Stimulated activated CD4-positive, alpha-beta T cell treated with anti-CD3 and anti-CD28 coated beads, Interleukin-1b, Interleukin-23, amount 100 ng/mL, for 1 hour (primary cell): Measurements from ENCODE around the gene VPS33A.
"Not testable (repeated sequence)": the region's sequence is repeated elsewhere in the genome, so short reads cannot be mapped to it uniquely, and the experiment has no call there.

Source experiments
- DNase-seq, 2 donors: peaks; one replicate each; pipeline ENCODE4 v3.0.0-alpha.2; 2020; ENCODE audit warnings: low read depth in 2 of 2

The VPS33A gene

DNA sequence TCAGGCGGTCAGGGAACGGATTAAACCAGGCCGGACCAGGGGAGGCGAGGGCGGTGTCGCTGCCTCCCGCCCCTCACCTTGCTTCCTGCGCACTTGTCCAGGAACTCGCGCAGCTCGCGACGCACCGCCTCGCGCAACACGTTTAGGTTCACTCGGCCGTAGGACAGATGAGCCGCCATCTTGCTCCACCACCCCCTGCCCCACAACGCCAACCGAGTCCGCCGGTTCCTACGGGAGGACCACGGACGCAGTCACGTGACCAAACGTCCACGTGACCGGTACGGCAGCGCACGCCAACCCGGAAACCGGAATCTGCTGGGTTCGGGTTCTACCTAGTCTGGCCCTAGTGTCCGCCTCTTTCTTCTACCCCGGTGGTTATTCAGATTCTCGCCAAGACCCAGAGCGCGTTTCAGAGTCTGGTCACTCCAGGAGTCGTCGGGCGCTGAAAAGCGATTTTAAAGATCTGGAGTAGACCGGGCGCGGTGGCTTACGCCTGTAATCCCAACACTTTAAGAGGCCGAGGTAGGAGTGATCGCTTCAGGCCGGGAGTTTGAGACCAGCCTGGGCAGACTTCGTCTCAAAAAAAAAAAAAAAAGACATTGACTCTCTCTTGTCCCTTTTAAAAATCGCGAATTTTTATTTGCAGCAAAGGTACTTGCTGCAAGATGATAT, at the start of gene VPS33A:
Gene VPS33A, minus strand, starts transcription at position 265 of the 672 bp plus-strand sequence. Its CDS starts 86 bp downstream, at position 179.
- peak; percentile 77 to 82 for DNase-seq

DNA sequence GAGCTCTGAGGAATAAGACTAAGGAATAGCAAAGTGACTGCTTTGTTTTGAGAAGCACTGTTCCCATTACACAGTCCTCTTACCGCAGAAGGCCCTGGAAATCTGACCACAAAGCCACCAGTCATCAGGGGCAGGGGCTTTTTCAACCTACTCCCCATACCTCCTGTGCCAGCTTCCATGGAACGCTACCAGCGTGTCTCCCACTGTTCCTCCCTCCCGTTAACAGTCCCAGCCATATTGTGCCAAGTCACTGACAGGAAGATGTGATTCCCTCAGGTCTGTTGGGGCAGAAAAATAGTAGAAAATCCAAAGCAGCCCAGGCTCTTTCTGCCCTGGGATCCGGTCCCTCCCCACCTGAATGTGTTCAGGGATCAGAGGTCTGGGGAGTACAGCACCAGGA, 46.6 kb upstream of the VPS33A start:
- no peak for DNase-seq

- DNase-seq: no peak
Measured at GRCh38 chr12:122311696-122312095, 45.4 kb upstream of the VPS33A start.

- DNase-seq: no peak
Measured at GRCh38 chr12:122310626-122311333, 44.5 kb upstream of the VPS33A start.

DNA sequence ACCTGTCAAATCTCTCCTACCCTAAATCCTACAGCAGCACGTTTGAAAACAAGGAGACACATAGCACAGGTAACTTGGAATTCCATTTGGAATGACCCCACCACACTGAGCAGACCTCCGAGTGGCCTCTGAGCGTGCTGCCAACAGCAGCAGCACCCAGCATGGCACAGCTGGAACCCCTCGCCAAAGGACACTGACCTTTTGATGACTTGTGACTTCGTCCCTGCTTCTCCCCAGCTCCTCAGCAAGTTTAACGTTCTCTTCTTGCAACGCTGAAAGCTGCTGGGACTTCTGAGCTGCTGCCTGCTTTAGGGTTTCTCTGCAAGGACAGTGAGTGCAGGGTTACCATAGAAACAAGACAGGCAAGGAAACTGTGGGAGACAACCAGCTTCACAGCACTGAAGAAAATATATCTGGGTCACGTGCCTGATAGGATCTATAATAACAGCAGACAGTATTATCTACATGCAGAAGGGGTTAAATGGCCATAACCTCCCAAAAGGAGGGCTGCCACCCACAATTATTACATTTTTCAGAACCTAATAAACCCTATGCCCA, 43.3 kb upstream of the VPS33A start:
- no peak for DNase-seq

DNA sequence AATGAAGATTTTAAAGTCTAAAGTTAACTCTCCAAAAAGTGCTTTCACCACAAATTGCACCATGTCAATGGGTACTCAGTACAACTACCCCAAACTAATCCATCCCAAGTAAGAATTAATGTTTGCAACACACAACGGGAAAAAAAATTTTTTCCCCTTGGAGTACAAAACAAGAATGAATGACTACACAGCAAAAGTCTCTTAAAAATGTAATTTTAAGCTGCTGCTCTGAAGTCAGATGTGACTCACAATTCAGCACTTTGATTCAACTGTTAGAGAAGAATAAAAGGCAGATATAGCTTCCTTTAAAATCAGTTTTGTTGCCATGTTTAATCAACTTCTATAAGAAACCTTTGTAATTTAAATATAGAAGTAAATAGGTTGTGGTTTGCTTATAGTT, 42.5 kb upstream of the VPS33A start:
- DNase-seq: no peak

DNA sequence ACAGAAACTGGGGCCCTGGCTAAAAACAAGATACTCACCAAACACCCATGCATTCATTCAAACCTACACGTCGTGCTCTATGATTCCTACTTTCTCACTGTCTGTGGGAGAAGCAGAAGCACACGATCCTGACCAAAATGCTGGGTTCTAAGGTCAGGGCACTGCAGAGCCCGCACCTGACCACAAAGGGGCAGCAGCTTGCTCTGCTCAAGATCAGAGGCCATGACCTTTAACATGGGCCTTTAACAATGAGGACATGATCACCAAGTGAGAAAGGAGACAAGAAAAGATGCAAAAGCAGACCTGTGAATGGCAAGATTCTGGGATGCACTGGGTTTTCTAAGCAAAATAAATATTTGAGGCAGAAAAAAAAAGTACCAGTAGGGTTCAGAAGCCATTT, 40.1 kb upstream of the VPS33A start:
- no peak for DNase-seq

GRCh38 chr12:122304924-122305323, 38.6 kb upstream of the VPS33A start:
- DNase-seq: no peak

DNA sequence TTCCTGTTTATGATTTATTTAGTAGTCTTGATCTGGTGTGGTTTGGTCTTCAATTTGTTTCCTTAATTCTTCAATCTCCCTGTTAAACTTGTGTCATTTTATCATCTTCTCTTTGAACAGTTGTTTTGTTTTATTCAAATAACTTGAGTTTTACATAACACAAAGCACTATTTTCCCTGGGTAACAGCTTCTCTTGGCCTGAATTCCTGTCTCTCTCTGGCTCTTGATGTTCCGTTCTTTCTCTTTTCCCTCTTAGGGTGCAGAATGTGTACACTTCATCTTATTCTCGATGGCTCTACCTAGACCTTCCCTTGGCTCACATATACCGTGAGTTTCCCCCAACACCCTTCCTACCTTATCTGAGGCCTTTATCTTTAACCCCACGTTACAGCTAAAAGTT, 36.8 kb upstream of the VPS33A start:
- no peak for DNase-seq

DNA sequence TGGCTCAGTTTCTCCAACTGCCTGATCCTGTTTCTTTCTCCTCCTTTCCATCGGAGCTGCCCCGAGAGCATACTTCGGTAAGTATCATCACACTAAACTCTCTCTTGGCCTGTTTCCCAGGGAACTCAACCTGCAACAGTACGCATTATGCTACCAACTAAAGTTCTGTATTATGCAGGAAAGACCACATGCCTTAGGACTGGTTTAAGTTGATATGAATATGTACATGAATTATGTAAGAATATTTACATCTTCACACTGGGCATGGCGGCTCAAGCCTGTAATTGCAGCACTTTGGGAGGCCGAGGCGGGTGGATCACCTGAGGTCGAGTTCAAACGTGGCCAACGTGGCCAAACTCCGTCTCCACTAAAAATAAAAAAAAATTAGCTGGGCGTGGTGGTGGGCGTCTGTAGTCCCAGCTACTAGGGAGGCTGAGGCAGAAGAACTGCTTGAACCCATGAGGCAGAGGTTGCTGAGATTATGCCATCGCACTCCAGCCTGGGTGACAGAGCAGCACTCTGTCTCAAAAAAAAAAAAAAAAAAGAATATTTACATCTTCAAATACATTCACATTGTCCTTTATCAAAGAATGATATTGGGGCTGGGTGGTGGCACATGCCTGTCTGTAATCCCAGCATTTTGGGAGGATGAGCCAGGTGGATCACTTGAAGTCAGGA, 31.9 kb upstream of the VPS33A start:
- no peak for DNase-seq

DNA sequence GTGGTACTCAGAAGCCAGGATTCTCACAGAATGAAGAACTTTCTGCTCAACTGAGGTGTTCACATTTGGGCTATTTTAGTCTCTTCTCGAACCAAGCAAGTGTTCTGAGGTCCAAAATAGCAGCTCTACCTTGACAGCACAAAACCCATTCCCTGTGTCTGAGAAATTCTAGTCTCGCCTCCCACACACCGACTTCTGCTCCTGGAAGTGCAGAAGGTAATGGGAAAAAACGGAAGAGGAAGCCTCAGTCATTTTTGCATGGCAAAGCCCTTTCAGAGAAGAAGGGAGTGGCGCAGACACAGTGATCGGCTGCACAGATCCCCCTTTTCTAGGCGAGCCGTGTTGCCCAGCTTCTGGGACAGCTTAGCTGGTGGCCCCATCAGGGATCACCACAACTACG, 31.2 kb upstream of the VPS33A start:
- DNase-seq: no peak

GRCh38 chr12:122295877-122296276, 29.6 kb upstream of the VPS33A start:
- DNase-seq: no peak

DNA sequence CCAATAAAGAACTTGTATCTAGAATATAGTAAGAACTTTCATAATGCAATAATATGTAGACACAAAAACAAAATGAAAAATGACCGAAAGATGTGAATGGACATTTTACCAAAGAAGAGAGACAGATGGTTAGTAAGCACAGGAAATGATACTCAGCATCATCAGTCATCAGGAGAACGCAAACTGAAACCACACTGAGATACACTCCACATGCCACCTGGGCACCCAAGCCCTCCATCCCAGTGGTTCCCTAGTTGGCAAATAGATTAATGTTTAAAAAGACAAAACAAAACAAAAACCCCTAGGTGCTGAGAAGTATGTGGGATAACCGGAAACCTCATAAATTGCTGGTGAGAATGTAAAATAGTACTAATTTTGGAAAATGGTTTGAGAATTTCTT, 26.8 kb upstream of the VPS33A start:
- no peak for DNase-seq

DNA sequence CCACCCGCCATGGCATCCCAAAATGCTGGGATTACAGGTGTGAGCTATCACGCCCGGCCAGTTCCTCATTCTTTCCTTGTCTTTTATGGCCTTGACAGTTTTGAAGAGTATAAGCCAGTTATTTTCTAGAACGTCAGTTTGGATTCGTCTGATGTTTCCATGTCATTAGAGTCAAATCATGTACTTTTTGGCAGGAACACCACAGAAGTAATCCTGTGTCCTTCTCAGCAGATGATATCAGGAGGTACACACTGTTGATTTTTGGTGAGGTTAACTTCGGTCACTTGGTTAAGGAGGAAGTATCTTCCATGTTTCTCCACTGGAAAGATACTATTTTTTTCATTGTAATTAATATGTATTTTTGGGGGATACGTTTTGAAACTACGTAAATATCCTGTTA, 25.1 kb upstream of the VPS33A start:
- DNase-seq: no peak

GRCh38 chr12:122283680-122284079, 17.4 kb upstream of the VPS33A start:
- no peak for DNase-seq

- no peak for DNase-seq
Measured at GRCh38 chr12:122282061-122282460, 15.8 kb upstream of the VPS33A start.

- no peak for DNase-seq
Measured at GRCh38 chr12:122276242-122276641, 9.9 kb upstream of the VPS33A start.

DNA sequence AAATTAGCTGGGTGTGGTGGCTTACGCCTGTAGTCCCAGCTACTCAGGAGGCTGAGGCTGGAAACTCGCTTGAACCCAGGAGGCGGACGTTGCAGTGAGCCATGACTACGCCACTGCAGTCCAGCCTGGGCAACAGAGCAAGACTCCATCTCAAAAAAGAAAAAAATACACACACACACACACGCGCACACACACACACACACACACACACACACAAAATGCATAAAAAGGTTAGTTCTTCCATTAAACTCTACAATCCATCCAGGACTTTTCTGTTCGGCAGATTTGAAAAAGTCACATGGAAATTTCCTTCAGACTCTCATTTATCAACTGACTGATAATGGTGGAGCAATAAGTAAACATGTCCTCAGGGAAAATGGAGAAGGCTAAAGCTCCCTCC, 9.2 kb upstream of the VPS33A start:
- DNase-seq: no peak

DNA sequence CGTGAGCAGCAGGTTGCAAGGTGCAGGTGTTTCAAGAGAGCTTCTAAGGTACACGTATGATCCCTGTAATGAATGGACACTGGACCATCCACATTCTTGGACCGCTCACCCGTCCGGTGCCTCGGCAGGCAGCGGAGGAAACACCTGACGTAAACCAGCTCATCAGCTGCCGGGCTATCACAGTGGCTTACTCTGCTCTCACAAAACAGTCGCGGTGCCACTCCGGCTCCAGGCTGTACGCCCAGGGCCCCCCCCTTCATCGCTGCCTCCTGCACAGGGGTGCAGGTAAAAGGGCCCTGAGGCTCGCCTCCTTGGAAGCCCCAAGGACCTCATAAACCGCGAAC, 436 bp downstream of the VPS33A start:
- DNase-seq: peak in 1 of 2 donors; percentile 23

GRCh38 chr12:122265476-122265875, 818 bp downstream of the VPS33A start:
- DNase-seq: no peak

- DNase-seq: not testable (repeated sequence)
Measured at GRCh38 chr12:122260735-122261134, 5.6 kb downstream of the VPS33A start.

GRCh38 chr12:122258939-122259338, 7.4 kb downstream of the VPS33A start:
- DNase-seq: not testable (repeated sequence)

DNA sequence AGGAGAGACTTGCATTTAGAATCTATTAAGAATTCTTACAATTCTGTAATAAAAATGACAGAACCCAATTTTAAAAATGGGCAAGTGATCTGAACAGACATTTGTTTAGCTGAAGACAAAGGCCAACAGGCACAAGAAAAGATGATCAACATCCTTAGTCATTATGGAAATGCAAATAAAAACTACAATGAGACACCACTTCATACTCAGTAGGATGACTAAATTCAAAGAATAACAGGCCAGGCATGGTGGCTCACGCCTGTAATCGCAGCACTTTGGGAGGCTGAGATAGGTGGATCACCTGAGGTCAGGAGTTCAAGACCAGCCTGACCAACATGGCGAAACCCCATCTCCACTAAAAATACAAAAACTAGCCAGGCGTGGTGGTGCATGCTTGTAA, 7.8 kb downstream of the VPS33A start:
- not testable (repeated sequence) for DNase-seq
